Stimulated activated CD4-positive, alpha-beta T cell treated with anti-CD3 and anti-CD28 coated beads, Interleukin-1b, Interleukin-23, amount 100 ng/mL, for 48 hours (primary cell): ENCODE measurements around the gene SOHLH2.

Source experiments
- DNase-seq: peaks from one replicate; pipeline ENCODE4 v3.0.0-alpha.2; 2020

Gene SOHLH2

GRCh38 chr13:36130552-36131221, 83.7 kb downstream of the SOHLH2 start:
- no peak for DNase-seq

- no peak for DNase-seq
Observed at GRCh38 chr13:36130193-36130551, 84.2 kb downstream of the SOHLH2 start.

- no peak for DNase-seq
Observed at GRCh38 chr13:36129539-36129938, 84.8 kb downstream of the SOHLH2 start.

GRCh38 chr13:36126491-36126890, 87.9 kb downstream of the SOHLH2 start:
- DNase-seq = no peak

- DNase-seq = no peak
Observed at GRCh38 chr13:36125841-36126240, 88.5 kb downstream of the SOHLH2 start.

- DNase-seq = no peak
Observed at GRCh38 chr13:36124236-36124822, 90.0 kb downstream of the SOHLH2 start.
